CD4-positive, alpha-beta T cell treated with Interferon gamma for 1 hour (primary cell): Measurements from ENCODE around the gene HOXC9.

Experiments used
- DNase-seq: peaks from one replicate; pipeline ENCODE4 v3.0.0-alpha.2; 2020

Gene HOXC9

DNA sequence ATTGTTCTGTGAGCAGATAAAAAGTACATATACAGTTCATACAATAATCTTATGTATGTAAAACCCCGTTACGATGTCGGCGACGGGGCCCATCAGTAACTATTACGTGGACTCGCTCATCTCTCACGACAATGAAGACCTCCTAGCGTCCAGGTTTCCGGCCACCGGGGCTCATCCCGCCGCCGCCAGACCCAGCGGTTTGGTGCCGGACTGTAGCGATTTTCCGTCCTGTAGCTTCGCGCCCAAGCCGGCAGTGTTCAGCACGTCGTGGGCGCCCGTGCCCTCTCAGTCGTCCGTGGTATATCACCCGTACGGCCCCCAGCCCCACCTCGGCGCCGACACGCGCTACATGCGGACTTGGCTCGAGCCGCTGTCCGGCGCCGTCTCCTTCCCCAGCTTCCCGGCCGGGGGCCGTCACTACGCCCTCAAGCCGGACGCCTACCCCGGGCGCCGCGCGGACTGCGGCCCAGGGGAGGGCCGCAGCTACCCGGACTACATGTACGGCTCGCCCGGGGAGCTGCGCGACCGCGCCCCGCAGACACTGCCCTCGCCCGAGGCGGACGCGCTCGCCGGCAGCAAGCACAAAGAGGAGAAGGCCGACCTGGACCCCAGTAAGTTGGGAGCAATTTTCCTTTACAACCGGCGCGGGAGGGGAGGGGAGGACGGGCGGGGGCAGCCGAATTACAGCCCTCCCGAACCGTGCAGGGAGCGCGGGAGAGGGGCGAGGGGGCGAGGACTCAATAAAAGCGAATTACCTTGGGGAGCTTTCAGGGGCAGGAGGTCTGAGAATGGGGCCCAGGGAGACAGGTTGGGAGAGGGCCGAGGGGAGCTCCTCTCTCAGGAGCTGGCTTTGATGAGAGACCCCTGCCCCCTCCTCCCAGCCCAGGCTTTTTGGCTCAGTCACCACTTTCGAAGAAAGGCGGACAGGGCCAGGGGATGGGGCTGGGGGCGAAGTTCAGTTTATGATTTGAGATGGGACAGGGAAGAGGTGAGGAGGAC lies at the start of gene HOXC9:
HOXC9 (plus strand) TSS at position 46 of the 999 bp plus-strand sequence; CDS start at position 74, 28 bp downstream.
- DNase-seq = no peak

- no peak for DNase-seq
Observed at GRCh38 chr12:53950437-53950773, 49.6 kb upstream of the HOXC9 start.

- DNase-seq = no peak
Observed at GRCh38 chr12:53950789-53951576, 49.0 kb upstream of the HOXC9 start.

GRCh38 chr12:53951577-53952334 lies 48.2 kb upstream of the HOXC9 start:
- no peak for DNase-seq

GRCh38 chr12:53952335-53952694 lies 47.6 kb upstream of the HOXC9 start:
- no peak for DNase-seq

DNA sequence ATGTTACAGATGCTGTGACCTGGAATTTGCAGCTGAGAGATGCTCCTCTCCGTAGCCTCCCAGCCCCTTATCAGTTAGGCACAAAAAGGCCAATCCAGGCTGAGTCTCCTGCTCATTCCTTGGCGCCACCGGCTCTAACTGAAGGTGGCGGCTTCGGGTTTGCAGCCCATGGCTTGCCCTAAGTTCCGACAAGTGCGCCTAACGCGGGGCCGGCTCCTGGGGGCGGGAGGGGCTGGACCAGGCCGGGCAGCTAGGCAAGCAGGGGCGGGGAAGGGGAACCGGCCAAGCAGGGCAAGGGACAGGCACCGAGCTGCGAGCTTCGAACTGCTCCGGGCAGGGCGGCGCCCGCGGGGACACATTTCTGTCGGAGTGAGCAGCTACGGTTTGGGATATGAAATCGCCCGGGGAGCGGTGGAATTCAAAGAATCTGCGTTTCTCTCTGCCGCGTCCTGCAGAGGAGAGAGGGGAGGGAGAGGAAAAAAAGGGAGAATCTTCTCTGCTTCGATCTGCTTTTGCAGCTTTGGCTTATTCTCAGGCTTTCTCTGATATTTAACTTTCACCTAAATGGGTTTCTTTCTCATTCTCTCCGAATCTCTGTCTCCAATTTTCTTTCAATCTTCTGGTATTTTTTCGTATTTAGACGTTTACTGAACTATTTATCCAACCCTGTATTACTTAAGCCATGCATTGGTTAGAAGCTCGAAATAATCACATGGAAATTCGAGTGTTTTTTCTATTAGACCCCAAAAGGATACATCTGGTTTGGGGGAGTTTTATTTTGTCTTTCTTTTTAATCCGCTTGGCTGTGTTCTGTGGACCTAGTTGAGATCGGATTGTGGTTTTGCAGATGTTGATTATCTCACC lies 46.9 kb upstream of the HOXC9 start:
- DNase-seq = no peak

DNA sequence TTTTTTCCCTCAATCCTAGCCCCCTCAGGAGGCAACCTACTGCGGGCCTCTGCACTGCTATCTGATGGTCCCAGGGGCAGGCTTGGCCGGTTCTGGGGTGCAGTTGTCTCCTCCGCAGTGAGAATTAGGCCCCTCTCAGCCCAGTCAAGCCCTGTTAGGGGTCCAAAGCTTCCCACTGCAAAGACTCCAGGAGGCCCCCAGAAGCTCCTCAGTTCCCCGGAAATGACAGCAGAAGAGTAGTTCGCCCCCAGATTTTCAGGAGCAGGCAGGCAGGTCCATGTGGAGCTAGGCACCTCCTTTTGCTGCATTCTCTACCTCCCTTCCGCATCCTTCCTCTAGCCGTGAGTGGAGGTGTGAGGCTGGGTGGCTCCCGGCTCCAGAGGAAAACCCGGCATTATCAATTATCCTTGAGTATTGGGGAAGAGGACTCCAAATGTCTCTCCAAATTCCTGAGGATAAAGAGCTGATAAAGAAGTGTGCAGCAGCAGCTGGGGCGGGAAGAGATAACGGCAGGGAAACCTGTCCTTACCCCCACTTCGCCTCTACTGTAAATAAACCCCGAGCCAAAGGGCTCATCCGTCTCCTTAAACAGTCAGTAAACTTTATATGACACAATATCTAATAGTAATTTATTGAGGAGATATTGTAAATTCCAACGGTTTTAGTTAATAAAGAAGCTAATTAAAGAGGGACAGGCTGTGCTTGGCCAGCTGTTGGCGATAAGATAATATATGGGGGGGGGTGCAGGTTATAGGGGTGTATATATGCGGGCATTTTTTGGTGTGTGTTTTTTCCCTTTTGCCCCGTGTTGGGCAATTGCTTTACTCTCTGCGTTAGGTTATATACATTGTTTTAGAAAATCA lies 45.9 kb upstream of the HOXC9 start:
- DNase-seq = no peak

GRCh38 chr12:53954694-53955035 lies 45.3 kb upstream of the HOXC9 start, which contains the start of gene HOXC12:
Gene HOXC12 (plus strand): TSS chr12:53954903. CDS start chr12:53954930, 27 bp downstream.
- no peak for DNase-seq

DNA sequence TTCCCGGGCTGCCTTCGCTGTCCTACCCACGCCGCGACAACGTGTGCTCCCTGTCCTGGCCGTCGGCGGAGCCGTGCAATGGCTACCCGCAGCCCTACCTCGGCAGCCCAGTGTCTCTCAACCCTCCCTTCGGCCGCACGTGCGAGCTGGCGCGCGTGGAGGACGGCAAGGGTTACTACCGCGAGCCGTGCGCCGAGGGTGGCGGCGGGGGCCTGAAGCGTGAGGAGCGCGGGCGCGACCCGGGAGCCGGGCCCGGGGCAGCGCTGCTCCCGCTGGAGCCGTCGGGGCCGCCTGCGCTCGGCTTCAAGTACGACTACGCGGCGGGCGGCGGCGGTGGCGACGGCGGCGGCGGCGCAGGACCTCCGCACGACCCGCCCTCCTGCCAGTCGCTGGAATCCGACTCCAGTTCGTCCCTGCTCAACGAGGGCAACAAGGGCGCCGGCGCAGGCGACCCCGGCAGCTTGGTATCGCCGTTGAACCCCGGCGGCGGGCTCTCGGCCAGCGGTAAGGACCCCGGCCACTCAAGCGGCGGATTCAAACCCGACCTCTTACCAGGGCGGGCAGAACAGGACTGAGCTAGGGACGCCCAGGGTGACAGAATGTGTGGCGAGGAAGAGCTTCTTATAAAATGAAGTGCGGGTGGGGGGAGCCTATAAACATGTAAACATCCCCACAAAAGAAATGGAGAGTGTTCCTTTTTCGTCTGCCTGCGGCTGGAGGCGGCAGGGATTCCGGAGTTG lies 44.8 kb upstream of the HOXC9 start:
- DNase-seq = no peak

GRCh38 chr12:53955776-53956250 lies 44.1 kb upstream of the HOXC9 start:
- no peak for DNase-seq

DNA sequence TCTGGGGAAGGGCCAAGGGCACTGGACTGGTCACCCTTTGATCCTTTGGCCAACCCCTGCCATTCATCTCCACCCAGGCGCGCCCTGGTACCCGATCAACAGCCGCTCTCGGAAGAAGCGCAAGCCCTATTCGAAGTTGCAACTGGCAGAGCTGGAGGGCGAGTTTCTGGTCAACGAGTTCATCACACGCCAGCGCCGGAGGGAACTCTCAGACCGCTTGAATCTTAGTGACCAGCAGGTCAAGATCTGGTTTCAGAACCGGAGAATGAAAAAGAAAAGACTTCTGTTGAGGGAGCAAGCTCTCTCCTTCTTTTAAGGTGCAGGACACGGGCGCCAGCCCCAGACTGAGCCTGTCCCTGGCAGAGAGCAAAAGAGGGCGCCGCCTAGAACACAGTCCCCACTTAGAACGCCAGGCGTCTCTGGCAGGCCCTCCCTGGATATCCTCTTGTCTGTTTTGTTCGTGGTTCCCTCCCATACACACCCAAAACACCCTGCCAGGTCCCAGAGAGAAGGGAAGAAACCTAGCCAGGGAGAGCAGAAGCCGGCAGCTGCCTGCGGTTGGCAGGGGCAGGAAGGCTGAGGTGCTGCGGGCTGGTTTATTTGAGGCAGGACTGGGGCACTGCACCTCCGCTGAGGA lies 43.6 kb upstream of the HOXC9 start:
- no peak for DNase-seq

- no peak for DNase-seq
Observed at GRCh38 chr12:53956914-53957536, 42.9 kb upstream of the HOXC9 start.

DNA sequence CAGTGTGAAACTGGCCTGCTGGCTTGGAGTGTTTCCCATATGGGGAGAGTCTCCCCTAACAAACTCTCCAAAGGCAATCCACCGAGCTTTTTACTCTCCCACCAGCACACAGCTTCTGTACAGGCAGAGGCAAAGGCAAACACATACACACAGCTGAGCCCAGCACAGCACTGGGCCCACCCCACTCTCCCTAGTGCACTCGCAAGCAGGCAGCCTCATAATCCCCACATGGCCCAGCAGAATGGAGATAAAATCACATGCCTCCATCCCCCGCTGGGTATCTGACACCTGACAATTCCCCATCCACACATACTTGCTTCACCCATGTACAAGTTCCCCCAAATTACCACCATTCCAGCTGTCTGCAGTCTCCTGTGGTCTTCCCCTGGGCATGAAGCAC lies 41.8 kb upstream of the HOXC9 start:
- DNase-seq = no peak

GRCh38 chr12:53959314-53959713 lies 40.6 kb upstream of the HOXC9 start:
- DNase-seq = no peak

DNA sequence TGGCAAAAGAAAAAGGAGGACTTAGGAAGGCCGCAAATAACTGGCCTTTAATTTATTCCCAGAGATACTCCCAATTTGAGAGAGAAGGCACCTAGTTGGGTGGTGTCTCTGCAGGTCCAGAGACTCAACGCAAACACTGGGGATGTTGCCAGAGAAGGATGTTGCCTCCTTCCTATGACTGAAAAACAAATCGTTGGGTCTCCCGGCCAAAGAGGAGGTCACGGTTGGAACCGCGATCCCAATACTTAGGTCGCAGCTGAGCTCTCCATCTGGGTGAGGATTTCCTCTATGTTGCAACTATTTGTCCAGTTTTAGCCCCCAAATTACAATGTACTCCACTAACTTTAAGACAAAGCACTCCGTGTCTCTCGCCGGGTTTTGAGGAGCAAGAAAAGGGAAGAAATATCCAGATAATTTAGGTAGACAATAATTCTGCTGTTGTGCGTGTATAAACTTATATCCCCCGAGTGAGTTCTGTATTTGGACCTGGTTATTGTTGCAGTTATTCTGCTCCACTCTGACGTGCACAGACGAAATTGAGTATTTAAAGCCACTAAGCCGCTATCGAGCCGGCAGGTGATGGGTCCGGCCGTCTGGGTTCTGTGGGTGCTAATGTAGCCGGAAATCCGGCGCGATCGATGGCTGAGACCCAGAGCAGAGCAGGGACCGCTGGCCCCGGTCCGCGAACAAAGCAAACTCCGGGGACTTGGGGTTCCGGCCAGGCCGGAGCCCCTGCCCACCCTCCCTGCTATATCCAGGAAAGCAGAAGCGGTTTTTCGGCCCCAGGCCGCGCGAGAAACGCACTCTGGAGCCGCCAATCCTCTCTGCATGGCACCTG lies 39.6 kb upstream of the HOXC9 start:
- DNase-seq = no peak

DNA sequence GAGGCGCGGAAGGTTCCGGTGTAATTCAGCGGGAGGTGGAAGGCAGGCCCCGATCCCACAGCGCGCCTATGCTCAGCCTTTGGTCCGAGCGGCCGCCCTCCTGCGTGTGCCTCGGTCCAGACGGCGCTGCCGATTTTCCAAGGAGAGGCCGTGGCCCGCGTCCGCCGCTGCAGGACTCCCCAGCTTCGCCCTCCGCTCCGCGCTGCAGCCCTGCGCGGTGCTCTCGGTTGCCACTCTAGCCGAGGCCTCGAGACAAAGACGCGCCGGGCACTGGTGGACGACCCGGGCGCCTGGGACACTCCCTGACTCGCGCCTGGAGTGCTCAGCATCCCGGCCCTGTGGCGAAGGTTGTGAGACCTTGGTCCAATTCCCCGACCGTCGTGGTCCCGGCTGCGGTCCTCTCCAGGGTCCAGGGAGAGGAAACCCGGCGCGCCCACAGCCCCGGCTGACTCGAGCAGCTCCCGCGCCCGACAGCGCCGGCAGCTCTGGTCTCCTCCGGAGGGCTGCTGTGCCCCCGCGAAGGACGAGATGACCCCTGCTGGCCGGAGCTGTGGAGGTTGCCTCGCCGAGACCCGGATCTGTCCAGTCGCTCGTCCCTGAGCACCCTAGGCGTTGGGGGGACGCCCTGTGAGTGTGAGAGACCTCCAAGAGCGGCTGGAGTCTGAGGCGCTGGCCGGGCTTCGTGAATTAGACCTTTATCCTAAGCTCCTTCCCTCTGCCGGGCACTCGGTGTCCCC lies 38.8 kb upstream of the HOXC9 start:
- no peak for DNase-seq

- DNase-seq = no peak
Observed at GRCh38 chr12:53963005-53963404, 37.0 kb upstream of the HOXC9 start.
